Measurements from ENCODE around the gene ZSCAN20.

DNA sequence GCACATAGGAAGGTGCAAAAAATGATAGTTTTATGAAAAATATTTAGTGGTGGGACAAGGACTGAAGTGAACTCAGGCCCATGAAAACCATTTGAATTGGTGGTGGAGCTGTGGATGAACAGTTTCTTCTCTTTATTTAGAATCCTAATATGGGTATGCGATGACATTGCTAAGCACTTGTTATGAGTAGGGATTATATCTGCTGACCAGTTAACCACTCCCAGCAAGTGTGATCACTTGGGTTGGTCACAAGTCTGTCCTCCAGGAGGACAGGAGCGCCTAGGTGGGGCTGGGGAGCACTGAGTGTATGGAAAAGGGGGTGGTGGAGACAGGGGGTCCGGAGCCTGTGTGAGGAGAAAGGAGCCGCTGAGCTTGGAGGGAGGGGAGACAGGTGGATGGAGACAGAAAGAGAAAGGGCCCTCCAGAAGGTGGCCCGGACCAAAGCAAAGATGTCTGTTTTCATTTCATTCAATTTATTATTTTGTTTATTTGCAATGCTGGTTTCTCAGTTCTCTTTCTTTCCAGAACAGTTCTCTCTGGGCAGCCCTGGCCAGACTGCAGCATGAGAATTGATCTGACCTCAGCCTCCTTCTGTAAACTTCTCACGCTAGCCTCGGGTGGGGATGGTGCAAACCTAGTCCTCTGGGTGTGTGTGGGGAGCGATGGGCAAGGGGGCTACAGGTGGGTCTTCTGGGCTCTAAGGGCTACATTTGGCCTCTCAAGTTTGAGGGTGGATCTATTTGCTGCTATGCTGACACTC lies 9.9 kb upstream of the ZSCAN20 start:
- TF ChIP-seq CTCF (IDR thresholded peaks at IDR 0.05 in 2 of 3, conservative IDR thresholded peaks at IDR 0.05 in 1 of 3; ENCODE audit: borderline replicate concordance in 1 of 3, insufficient read depth in 1 of 3, low read depth in 2 of 3, low read length in 2 of 3) (no peak), EZH2phosphoT487 (IDR thresholded peaks at IDR 0.05; ENCODE audit: borderline replicate concordance) (no peak), POLR2A (IDR thresholded peaks at IDR 0.05; ENCODE audit: borderline replicate concordance, extremely low read depth, insufficient read depth, insufficient read length) (no peak), RAD21 (IDR thresholded peaks at IDR 0.05; ENCODE audit: low read depth) (no peak), POLR2AphosphoS5 (IDR thresholded peaks at IDR 0.05; ENCODE audit: low read depth, low read length) (no peak), ZFX (IDR thresholded peaks at IDR 0.05) (no peak), CBX3 (IDR thresholded peaks at IDR 0.05; ENCODE audit: low read depth) (no peak), YY1 (IDR thresholded peaks at IDR 0.05; ENCODE audit: extremely low read depth, insufficient replicate concordance, low read depth, low read length) (no peak), EZH2 (IDR thresholded peaks at IDR 0.05) (no peak), EGR1 (IDR thresholded peaks at IDR 0.05; ENCODE audit: low read depth) (no peak), REST (IDR thresholded peaks at IDR 0.05; ENCODE audit: low read depth) (no peak), JUND (IDR thresholded peaks at IDR 0.05) (no peak)
- TF ChIP-seq, protein P1, sequence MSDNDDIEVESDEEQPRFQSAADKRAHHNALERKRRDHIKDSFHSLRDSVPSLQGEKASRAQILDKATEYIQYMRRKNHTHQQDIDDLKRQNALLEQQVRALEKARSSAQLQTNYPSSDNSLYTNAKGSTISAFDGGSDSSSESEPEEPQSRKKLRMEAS (IDR thresholded peaks at IDR 0.05) = no peak

All from HCT116 (cell line).